GM21390 (cell line): Measurements from ENCODE around the gene ZNF583.

Experiments used
- ATAC-seq: cut with Tn5 transposase; IDR thresholded peaks from one replicate; pipeline ENCODE4 v1.9.1; 2021; ENCODE audit not compliant: unreplicated experiment

ZNF583 gene

DNA sequence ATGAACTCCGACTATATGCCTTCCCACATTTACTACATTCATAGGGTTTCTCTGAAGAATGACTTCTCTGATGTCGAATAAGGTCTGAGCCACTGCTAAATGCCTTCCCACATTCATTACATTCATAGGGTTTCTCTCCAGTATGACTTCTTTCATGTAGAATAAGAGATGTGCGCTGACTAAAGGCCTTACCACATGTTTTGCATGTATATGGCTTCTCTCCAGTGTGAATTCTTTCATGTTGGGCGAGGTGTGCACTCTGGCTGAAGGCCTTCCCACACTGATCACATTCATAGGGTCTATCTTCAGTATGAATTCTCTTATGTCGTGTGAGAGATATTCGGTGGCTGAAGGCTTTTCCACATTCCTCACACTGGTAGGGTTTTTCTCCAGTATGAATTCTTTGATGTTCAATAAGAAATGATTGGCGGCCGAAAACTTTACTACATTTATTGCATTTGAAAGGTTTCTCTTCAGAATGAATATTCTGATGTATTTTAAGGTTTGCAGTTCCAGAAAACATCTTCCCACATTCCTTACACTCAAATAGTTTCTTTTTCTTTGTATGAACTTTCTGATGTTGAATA is 37.2 kb downstream of the ZNF583 start:
- no peak for ATAC-seq

DNA sequence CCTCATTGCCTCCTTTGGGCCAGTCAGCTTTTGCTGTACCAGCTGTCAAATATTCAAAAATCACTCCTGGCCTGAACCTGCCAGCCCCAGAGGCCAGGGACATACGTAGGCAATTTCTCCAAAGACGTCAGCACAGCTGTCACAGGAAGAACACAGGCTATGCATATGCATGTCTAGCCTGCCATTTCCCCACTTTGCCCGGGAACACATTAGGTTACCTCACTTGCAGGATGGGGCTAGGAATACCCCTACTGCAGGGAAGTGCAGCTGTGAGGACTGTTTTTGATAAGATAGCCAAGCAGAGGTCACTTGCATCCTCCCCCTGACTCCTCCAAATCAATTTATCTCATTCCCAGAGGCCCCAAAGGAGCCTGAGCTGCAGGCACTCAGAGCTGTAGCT is 70.2 kb downstream of the ZNF583 start:
- ATAC-seq, result no peak

DNA sequence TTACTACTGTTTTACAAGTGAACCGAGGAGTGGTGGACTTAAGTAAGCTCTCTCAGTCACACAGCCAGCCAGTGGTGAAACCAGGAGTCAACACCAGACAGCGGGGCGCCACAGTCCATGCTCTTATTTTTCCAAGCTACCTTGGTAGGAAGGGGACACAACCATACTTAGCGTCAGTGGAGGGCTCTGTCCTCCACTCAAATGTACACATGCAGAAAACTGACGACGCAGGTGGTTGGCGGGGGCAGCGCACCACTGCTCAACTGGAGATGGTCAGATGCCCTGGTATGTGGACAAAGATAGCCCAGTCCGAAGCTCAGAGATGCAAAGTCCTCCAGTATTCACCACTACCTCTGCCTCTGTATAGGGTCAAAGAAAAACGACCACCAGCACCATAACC is 72.0 kb downstream of the ZNF583 start:
- ATAC-seq, result no peak
